ENCODE measurements around the gene SLFNL1.

Gene SLFNL1

GRCh38 chr1:40989066-40989465, 32.5 kb downstream of the SLFNL1 start:
- no peak for TF ChIP-seq CTCF (IDR thresholded peaks at IDR 0.05; ENCODE audit: control insufficient read depth, extremely low read depth, insufficient read depth)
- no peak for DNase-seq (ENCODE audit: low read depth)
- H3K4me3 ChIP-seq (ENCODE audit: low read depth, low read length) = no peak overlapping the region

- DNase-seq (ENCODE audit: low read depth) = no peak
- no peak overlapping the region for H3K4me3 ChIP-seq (ENCODE audit: low read depth, low read length)
- no peak for TF ChIP-seq CTCF (IDR thresholded peaks at IDR 0.05; ENCODE audit: control insufficient read depth, extremely low read depth, insufficient read depth)
Observed at GRCh38 chr1:40988280-40988679, 33.2 kb downstream of the SLFNL1 start.

- DNase-seq (ENCODE audit: low read depth) = no peak
- no peak for TF ChIP-seq CTCF (IDR thresholded peaks at IDR 0.05; ENCODE audit: control insufficient read depth, extremely low read depth, insufficient read depth)
- no peak overlapping the region for H3K4me3 ChIP-seq (ENCODE audit: low read depth, low read length)
Observed at GRCh38 chr1:40987439-40988276, 33.9 kb downstream of the SLFNL1 start.

- no peak for DNase-seq (ENCODE audit: low read depth)
- no peak for TF ChIP-seq CTCF (IDR thresholded peaks at IDR 0.05; ENCODE audit: control insufficient read depth, extremely low read depth, insufficient read depth)
- no peak overlapping the region for H3K4me3 ChIP-seq (ENCODE audit: low read depth, low read length)
Observed at GRCh38 chr1:40986956-40987355, 34.6 kb downstream of the SLFNL1 start.

GRCh38 chr1:40986328-40986783, 35.2 kb downstream of the SLFNL1 start:
- TF ChIP-seq CTCF (IDR thresholded peaks at IDR 0.05; ENCODE audit: control insufficient read depth, extremely low read depth, insufficient read depth) = no peak
- DNase-seq (ENCODE audit: low read depth) = no peak
- H3K4me3 ChIP-seq (ENCODE audit: low read depth, low read length) = no peak overlapping the region

- DNase-seq (ENCODE audit: low read depth) = no peak
- TF ChIP-seq CTCF (IDR thresholded peaks at IDR 0.05; ENCODE audit: control insufficient read depth, extremely low read depth, insufficient read depth) = no peak
- no peak overlapping the region for H3K4me3 ChIP-seq (ENCODE audit: low read depth, low read length)
Observed at GRCh38 chr1:40985875-40986274, 35.6 kb downstream of the SLFNL1 start.

GRCh38 chr1:40985161-40985560, 36.4 kb downstream of the SLFNL1 start:
- no peak for DNase-seq (ENCODE audit: low read depth)

More at GRCh38 chr1:40985161-40985560, 36.4 kb downstream of the SLFNL1 start:
- no peak overlapping the region for H3K4me3 ChIP-seq (ENCODE audit: low read depth, low read length)
- no peak for TF ChIP-seq CTCF (IDR thresholded peaks at IDR 0.05; ENCODE audit: control insufficient read depth, extremely low read depth, insufficient read depth)

All from LNCaP clone FGC (cell line).